Neuronal stem cell (in vitro differentiated cells): ENCODE results near the gene SLC9A9.
A peak's percentile ranks its signal among the peaks of the same experiment; 100 is the strongest.

ENCODE experiments used
- DNase-seq: peaks from one replicate; pipeline ENCODE4 v3.0.0-alpha.2; 2013; ENCODE audit warnings: low spot score
- H2AFZ ChIP-seq: one replicate; pipeline ENCODE4 v1.6.1; 2013; ENCODE audit warnings: mild to moderate bottlenecking, low read length, inconsistent platforms
- H2AK5ac ChIP-seq: 2 replicates; pipeline ENCODE4 v1.6.1; 2013; ENCODE audit warnings: low read depth, mild to moderate bottlenecking, inconsistent platforms, low read length, moderate library complexity, mixed read lengths
- H2BK120ac ChIP-seq: 2 replicates; pipeline ENCODE4 v1.6.1; 2013; ENCODE audit warnings: low read depth, mild to moderate bottlenecking, inconsistent platforms, low read length, moderate library complexity, mixed read lengths
- H2BK12ac ChIP-seq: one replicate; pipeline ENCODE4 v1.6.1; 2013; ENCODE audit warnings: low read length, inconsistent platforms
- H2BK15ac ChIP-seq: 2 replicates; pipeline ENCODE4 v1.6.1; 2013; ENCODE audit warnings: mild to moderate bottlenecking, low read length, inconsistent platforms, mixed read lengths
- H2BK5ac ChIP-seq: one replicate; pipeline ENCODE4 v1.6.1; 2013; ENCODE audit warnings: inconsistent platforms, mild to moderate bottlenecking, low read length, moderate library complexity
- H3K14ac ChIP-seq: one replicate; pipeline ENCODE4 v1.6.1; 2013; ENCODE audit warnings: low read length, inconsistent platforms
- H3K18ac ChIP-seq: 2 replicates; pipeline ENCODE4 v1.6.1; 2013; ENCODE audit warnings: low read length, inconsistent platforms
- H3K23ac ChIP-seq: 2 replicates; pipeline ENCODE4 v1.6.1; 2013; ENCODE audit warnings: low read depth, mild to moderate bottlenecking, mixed read lengths, low read length, inconsistent platforms; ENCODE audit not compliant: poor library complexity
- H3K27ac ChIP-seq: replicated peaks from 3 replicates; pipeline ENCODE4 v1.5.1; 2013; ENCODE audit warnings: low read length, inconsistent platforms
- H3K27me3 ChIP-seq, 3 experiments: 2 replicates each; pipeline ENCODE4 v1.6.1; 2013; ENCODE audit warnings: low read length in 3 of 3, mild to moderate bottlenecking in 2 of 3, inconsistent platforms in 1 of 3, low read depth in 1 of 3, mixed read lengths in 1 of 3, moderate library complexity in 1 of 3; ENCODE audit not compliant: control insufficient read depth in 3 of 3, insufficient read depth in 3 of 3
- H3K36me3 ChIP-seq, 2 donors: replicated peaks in 1 of 2; 2 replicates each; pipeline ENCODE4 v1.6.1; 2013; ENCODE audit warnings: low read length in 2 of 2; ENCODE audit not compliant: control insufficient read depth in 2 of 2, insufficient read depth in 2 of 2
- H3K4ac ChIP-seq: 2 replicates; pipeline ENCODE4 v1.6.1; 2013; ENCODE audit warnings: inconsistent platforms, mild to moderate bottlenecking, low read length, moderate library complexity
- H3K4me1 ChIP-seq, 2 donors: 1 replicate in 1 of 2; 2 replicates in 1 of 2; pipeline ENCODE4 v1.6.1; 2013; ENCODE audit warnings: low read length in 2 of 2, low read depth in 1 of 2; ENCODE audit not compliant: control insufficient read depth in 2 of 2, insufficient read depth in 1 of 2
- H3K4me2 ChIP-seq: one replicate; pipeline ENCODE4 v1.6.1; 2013; ENCODE audit warnings: mild to moderate bottlenecking, low read length, inconsistent platforms; ENCODE audit not compliant: insufficient read depth, poor library complexity, severe bottlenecking
- H3K4me3 ChIP-seq, 2 donors: 2 replicates each; pipeline ENCODE4 v1.5.1; 2013; ENCODE audit warnings: low read length in 2 of 2, mild to moderate bottlenecking in 2 of 2, inconsistent platforms in 1 of 2, moderate library complexity in 1 of 2
- H3K79me1 ChIP-seq: one replicate; pipeline ENCODE4 v1.6.1; 2013; ENCODE audit warnings: low read depth, mild to moderate bottlenecking, inconsistent platforms, low read length, moderate library complexity
- H3K9ac ChIP-seq: one replicate; pipeline ENCODE4 v1.6.1; 2013; ENCODE audit warnings: mild to moderate bottlenecking, low read depth, low read length, inconsistent platforms; ENCODE audit not compliant: poor library complexity
- H3K9me3 ChIP-seq, 2 donors: replicated peaks in 1 of 2; 2 replicates each; pipeline versions ENCODE3 to v1.6.1; 2013; ENCODE audit warnings: low read length in 2 of 2, mild to moderate bottlenecking in 2 of 2, inconsistent platforms in 1 of 2, low read depth in 1 of 2, mixed read lengths in 1 of 2, moderate library complexity in 1 of 2; ENCODE audit not compliant: control insufficient read depth in 2 of 2, insufficient read depth in 1 of 2
- H4K8ac ChIP-seq: one replicate; pipeline ENCODE4 v1.6.1; 2013; ENCODE audit warnings: low read depth, mild to moderate bottlenecking, inconsistent platforms, low read length, moderate library complexity
- H4K91ac ChIP-seq: one replicate; pipeline ENCODE4 v1.6.1; 2013; ENCODE audit warnings: low read length, low read depth, mild to moderate bottlenecking, inconsistent platforms; ENCODE audit not compliant: poor library complexity
- WGBS, 2 donors: extraction: QIAGEN DNeasy Blood & Tissue Kit; methylation state at CpG; one replicate each; pipeline ENCODE4 v1.1.7; 2013; ENCODE audit warnings: missing lambda C conversion rate in 2 of 2, mixed read lengths in 1 of 2; ENCODE audit not compliant: insufficient read length in 2 of 2, insufficient replicate concordance in 1 of 2; ENCODE audit errors: extremely low coverage in 2 of 2; 5-methylcytosine and 5-hydroxymethylcytosine counted together

The SLC9A9 gene

GRCh38 chr3:143825513-143825912 is 22.8 kb downstream of the SLC9A9 start:
- H2BK15ac ChIP-seq, result no peak overlapping the region
- WGBS, 2 donors, result no CpG with 5 or more reads among the region's 3 CpGs
- no peak overlapping the region for H2AFZ ChIP-seq
- H3K79me1 ChIP-seq, result no peaks in the 10 kb centered on the region
- H2AK5ac ChIP-seq, result no peak overlapping the region
- H4K91ac ChIP-seq, result no peak overlapping the region
- no peak overlapping the region for H4K8ac ChIP-seq
- H3K9me3 ChIP-seq, result no peaks in the 10 kb centered on the region
- H3K14ac ChIP-seq, result no peak overlapping the region
- H3K23ac ChIP-seq, result no peak overlapping the region
- no peak overlapping the region for H2BK120ac ChIP-seq
- H3K27ac ChIP-seq, result no peak overlapping the region
- H3K4me1 ChIP-seq, result peaks cover 0 to 4% of the 10 kb centered on the region in 2 donors
- no peak overlapping the region for H3K4me3 ChIP-seq
- no peak overlapping the region for H2BK5ac ChIP-seq
- H3K27me3 ChIP-seq, result no peaks in the 10 kb centered on the region
- H3K9ac ChIP-seq, result no peak overlapping the region
- no peak overlapping the region for H2BK12ac ChIP-seq
- no peak overlapping the region for H3K4ac ChIP-seq
- no peak for DNase-seq
- H3K36me3 ChIP-seq, result no peaks in the 10 kb centered on the region
- H3K4me2 ChIP-seq, result no peak overlapping the region
- no peak overlapping the region for H3K18ac ChIP-seq

DNA sequence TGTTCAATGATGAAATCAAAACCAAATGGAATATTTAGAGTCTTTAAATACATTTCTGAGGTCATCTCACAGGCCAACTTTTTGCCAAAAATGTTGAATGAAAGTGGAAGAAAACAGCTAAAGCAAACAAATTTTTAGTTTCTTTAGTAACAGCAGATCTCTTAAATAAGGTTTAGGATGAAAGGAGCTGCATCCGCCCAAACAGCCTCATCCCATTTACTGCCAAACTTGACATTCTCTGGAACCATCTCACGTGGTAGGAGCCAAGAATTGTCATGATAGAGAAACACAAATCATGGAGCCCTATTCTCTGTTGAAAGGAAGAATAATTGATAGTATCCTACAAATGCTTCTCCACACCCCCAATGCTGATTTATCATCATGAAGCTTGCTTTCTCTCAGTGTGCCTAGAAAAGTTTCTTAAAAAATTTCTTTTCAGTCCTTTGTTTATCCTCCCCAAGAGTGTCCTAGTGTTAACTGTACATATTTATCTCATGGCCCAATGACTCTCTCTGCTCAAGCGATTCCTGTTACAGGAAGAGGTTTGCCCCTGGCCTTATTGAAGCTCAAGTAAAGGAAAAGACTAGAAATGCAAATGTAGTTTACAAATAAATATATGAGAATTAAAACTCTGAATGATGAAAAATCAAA is 23.4 kb downstream of the SLC9A9 start:
- no CpG with 5 or more reads among the region's 3 CpGs for WGBS, 2 donors
- Histone ChIP-seq H2BK120ac (no peak overlapping the region), H3K4me2 (no peak overlapping the region), H3K4ac (no peak overlapping the region), H2BK12ac (no peak overlapping the region), H3K27me3 (no peaks in the 10 kb centered on the region), H3K36me3 (no peaks in the 10 kb centered on the region), H3K27ac (no peak overlapping the region), H2AFZ (no peak overlapping the region), H3K18ac (no peak overlapping the region), H2BK15ac (no peak overlapping the region), H3K9me3 (no peaks in the 10 kb centered on the region), H2BK5ac (no peak overlapping the region), H3K23ac (no peak overlapping the region), H4K91ac (no peak overlapping the region), H4K8ac (no peak overlapping the region), H3K9ac (no peak overlapping the region), H3K79me1 (no peaks in the 10 kb centered on the region), H3K4me1 (peaks cover 0 to 6% of the 10 kb centered on the region in 2 donors), H3K4me3 (no peak overlapping the region), H2AK5ac (no peak overlapping the region), H3K14ac (no peak overlapping the region)
- DNase-seq, result no peak

DNA sequence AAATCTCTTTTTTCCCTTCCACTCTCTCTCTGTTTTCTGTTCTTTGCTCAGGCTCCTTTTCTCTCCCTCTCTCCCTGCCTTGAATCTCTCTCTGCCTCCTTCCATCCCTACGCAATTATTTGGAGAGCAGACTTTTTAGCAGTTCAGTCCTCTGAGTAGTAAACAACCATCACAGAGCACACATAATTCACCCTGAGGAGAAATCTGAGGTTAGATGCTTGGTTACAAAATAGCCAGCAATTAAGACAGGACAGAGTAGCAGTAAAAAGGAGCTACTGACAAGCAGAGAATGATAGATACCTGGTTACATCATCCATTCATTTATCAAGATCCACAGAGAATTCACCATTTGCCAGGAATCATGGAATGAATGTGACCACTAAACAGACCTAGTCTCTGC is 25.5 kb downstream of the SLC9A9 start:
- H3K18ac ChIP-seq, result no peak overlapping the region
- no peak overlapping the region for H3K14ac ChIP-seq
- H2AFZ ChIP-seq, result no peak overlapping the region
- no peak overlapping the region for H3K23ac ChIP-seq
- no peak overlapping the region for H4K91ac ChIP-seq
- no peak overlapping the region for H3K4me2 ChIP-seq
- H3K27ac ChIP-seq, result no peak overlapping the region
- H3K36me3 ChIP-seq, result no peaks in the 10 kb centered on the region
- WGBS, 2 donors, result no CpG with 5 or more reads among the region's 1 CpG
- H3K9me3 ChIP-seq, result no peaks in the 10 kb centered on the region
- H3K79me1 ChIP-seq, result no peaks in the 10 kb centered on the region
- no peak overlapping the region for H2BK5ac ChIP-seq
- H3K27me3 ChIP-seq, result no peaks in the 10 kb centered on the region
- H2BK12ac ChIP-seq, result no peak overlapping the region
- H2AK5ac ChIP-seq, result no peak overlapping the region
- H2BK120ac ChIP-seq, result no peak overlapping the region
- DNase-seq, result no peak
- H3K4me1 ChIP-seq, result peaks cover 0 to 6% of the 10 kb centered on the region in 2 donors
- no peak overlapping the region for H3K4ac ChIP-seq
- H3K9ac ChIP-seq, result no peak overlapping the region
- H3K4me3 ChIP-seq, result no peak overlapping the region
- no peak overlapping the region for H2BK15ac ChIP-seq
- no peak overlapping the region for H4K8ac ChIP-seq

DNA sequence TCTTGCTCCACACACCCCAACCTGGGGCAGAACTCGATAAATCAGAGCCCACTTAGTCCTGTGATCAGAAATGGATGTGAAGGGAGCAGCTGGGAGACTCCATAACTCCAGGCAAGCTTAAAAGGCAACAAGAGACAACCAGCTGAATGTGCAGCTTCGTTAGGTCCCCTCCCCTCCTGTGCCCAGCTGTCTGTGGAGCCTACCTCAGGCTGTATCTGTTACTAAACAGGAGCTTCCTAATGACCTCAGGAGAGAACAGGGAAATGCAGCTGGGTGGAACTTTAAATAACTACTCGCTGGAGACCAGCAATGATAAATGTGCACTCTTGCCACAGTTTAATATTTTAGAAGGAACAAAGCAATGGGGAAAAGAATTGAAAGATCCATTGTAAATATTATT is 25.9 kb downstream of the SLC9A9 start:
- no peak overlapping the region for H3K4me3 ChIP-seq
- H3K18ac ChIP-seq, result no peak overlapping the region
- H2AFZ ChIP-seq, result peak overlapping the region; percentile 23
- no peaks in the 10 kb centered on the region for H3K36me3 ChIP-seq
- H3K4me2 ChIP-seq, result no peak overlapping the region
- H2BK15ac ChIP-seq, result no peak overlapping the region
- no peak overlapping the region for H2AK5ac ChIP-seq
- H2BK120ac ChIP-seq, result no peak overlapping the region
- H3K79me1 ChIP-seq, result no peaks in the 10 kb centered on the region
- H4K91ac ChIP-seq, result no peak overlapping the region
- no peak overlapping the region for H3K14ac ChIP-seq
- no CpG with 5 or more reads among the region's 3 CpGs for WGBS, 2 donors
- H2BK5ac ChIP-seq, result no peak overlapping the region
- H3K9ac ChIP-seq, result no peak overlapping the region
- no peak overlapping the region for H4K8ac ChIP-seq
- no peak overlapping the region for H3K4ac ChIP-seq
- no peak overlapping the region for H3K23ac ChIP-seq
- no peak overlapping the region for H3K27ac ChIP-seq
- H3K9me3 ChIP-seq, result no peaks in the 10 kb centered on the region
- no peak for DNase-seq
- no peak overlapping the region for H2BK12ac ChIP-seq
- H3K27me3 ChIP-seq, result no peaks in the 10 kb centered on the region
- H3K4me1 ChIP-seq, result peaks cover 0 to 6% of the 10 kb centered on the region in 2 donors
